Measurements from ENCODE around the gene HMGXB4. TPM values are rescaled to one million over a fixed set of nuclear protein-coding genes. Genes with fewer than 3 reads are reported as not detected.

Gene HMGXB4
- total and polyA plus RNA-seq, 2 of the 13 experiments (the other 11 are each of a cell fraction or from before 2014, with no cell fraction given): 13.9 to 16.3 TPM

GRCh38 chr22:35257321-35258190 lies at the start of gene HMGXB4 (continued):
- TF ChIP-seq, protein P1, sequence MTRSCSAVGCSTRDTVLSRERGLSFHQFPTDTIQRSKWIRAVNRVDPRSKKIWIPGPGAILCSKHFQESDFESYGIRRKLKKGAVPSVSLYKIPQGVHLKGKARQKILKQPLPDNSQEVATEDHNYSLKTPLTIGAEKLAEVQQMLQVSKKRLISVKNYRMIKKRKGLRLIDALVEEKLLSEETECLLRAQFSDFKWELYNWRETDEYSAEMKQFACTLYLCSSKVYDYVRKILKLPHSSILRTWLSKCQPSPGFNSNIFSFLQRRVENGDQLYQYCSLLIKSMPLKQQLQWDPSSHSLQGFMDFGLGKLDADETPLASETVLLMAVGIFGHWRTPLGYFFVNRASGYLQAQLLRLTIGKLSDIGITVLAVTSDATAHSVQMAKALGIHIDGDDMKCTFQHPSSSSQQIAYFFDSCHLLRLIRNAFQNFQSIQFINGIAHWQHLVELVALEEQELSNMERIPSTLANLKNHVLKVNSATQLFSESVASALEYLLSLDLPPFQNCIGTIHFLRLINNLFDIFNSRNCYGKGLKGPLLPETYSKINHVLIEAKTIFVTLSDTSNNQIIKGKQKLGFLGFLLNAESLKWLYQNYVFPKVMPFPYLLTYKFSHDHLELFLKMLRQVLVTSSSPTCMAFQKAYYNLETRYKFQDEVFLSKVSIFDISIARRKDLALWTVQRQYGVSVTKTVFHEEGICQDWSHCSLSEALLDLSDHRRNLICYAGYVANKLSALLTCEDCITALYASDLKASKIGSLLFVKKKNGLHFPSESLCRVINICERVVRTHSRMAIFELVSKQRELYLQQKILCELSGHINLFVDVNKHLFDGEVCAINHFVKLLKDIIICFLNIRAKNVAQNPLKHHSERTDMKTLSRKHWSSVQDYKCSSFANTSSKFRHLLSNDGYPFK (CRISPR knock-in tag; IDR thresholded peaks at IDR 0.05; ENCODE audit: borderline replicate concordance): peak; percentile 61; the same call in 1 of the 2 replicates
- TF ChIP-seq ZIK1 (CRISPR knock-in tag; IDR thresholded peaks at IDR 0.05; ENCODE audit: borderline replicate concordance, low read depth) (peak; percentile 30; the same call in 1 of the 2 replicates), MYPOP (CRISPR knock-in tag; IDR thresholded peaks at IDR 0.05) (peak; percentile 88), ZNF598 (CRISPR knock-in tag; IDR thresholded peaks at IDR 0.05; ENCODE audit: borderline replicate concordance) (0 out of 2 replicates have a peak, but pooled peaks have one; percentile 54), ZNF225 (CRISPR knock-in tag; IDR thresholded peaks at IDR 0.05) (peak; percentile 91; the same call in 1 of the 2 replicates), ZNF547 (CRISPR knock-in tag; IDR thresholded peaks at IDR 0.05) (peak; percentile 92), ZBTB21 (CRISPR knock-in tag; IDR thresholded peaks at IDR 0.05) (0 out of 2 replicates have a peak, but pooled peaks have one; percentile 18), KIAA2018 (CRISPR knock-in tag; IDR thresholded peaks at IDR 0.05; ENCODE audit: borderline replicate concordance) (no peak), ARNT (IDR thresholded peaks at IDR 0.05) (no peak)
- TF ChIP-seq, protein P2, sequence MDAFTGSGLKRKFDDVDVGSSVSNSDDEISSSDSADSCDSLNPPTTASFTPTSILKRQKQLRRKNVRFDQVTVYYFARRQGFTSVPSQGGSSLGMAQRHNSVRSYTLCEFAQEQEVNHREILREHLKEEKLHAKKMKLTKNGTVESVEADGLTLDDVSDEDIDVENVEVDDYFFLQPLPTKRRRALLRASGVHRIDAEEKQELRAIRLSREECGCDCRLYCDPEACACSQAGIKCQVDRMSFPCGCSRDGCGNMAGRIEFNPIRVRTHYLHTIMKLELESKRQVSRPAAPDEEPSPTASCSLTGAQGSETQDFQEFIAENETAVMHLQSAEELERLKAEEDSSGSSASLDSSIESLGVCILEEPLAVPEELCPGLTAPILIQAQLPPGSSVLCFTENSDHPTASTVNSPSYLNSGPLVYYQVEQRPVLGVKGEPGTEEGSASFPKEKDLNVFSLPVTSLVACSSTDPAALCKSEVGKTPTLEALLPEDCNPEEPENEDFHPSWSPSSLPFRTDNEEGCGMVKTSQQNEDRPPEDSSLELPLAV (CRISPR knock-in tag; conservative IDR thresholded peaks at IDR 0.05; ENCODE audit: low read depth): no peak

All from HepG2 (cell line).